HCT116 (cell line): ENCODE measurements around the gene NCBP1. TPM values are rescaled to one million over a fixed set of nuclear protein-coding genes. Genes with fewer than 3 reads are reported as not detected.

Experiments used
- ATAC-seq: fragments of 200-7000 bp; cut with Tn5 transposase; 2 replicates; pipeline ENCODE4 v1.9.1; 2020; ENCODE audit warnings: mild to moderate bottlenecking, moderate library complexity
- BruUV-seq: library from RNA; stranded (reverse); fragments of 400-500 nt; replicated peaks from 2 replicates; lab custom pipeline; 2021; lab: Mats Ljungman, UMichigan
- CTCF ChIA-PET: fragments of 300-600 bp; sonication (Branson Sonifier 250); formaldehyde crosslinking; loops from one replicate; lab custom pipeline; 2021; ENCODE audit warnings: antibody characterized with exemption; lab: Charles Lee
- POLR2A ChIA-PET: fragments of 300-600, 350-600 bp; sonication (Branson Sonifier 250); formaldehyde crosslinking; loops from one replicate; lab custom pipeline; 2021; ENCODE audit warnings: antibody characterized with exemption; lab: Charles Lee
- RAD21 ChIA-PET, 2 experiments: fragments of 300-600 bp; sonication (Branson Sonifier 250); formaldehyde crosslinking; loops; one replicate each; lab custom pipeline; 2023; ENCODE audit warnings: low total read pairs in 2 of 2; ENCODE audit not compliant: uncharacterized antibody in 2 of 2, unreplicated experiment in 2 of 2, low non-redundant PET in 1 of 2; lab: Charles Lee
- DNase-seq: peaks from one replicate; pipeline ENCODE4 v3.0.0-alpha.2; 2010; ENCODE audit warnings: low read depth, low spot score
- H2AFZ ChIP-seq: fragments of 200-600 bp; shearing (Covaris generic), sonication (generic); 2 replicates; pipeline ENCODE4 v1.6.1; 2017; ENCODE audit warnings: low read depth, mixed run types, mixed read lengths, antibody characterized with exemption, low read length; ENCODE audit not compliant: poor library complexity, severe bottlenecking
- H3K27ac ChIP-seq: 2 replicates; pipeline ENCODE4 v1.5.1; 2012; ENCODE audit warnings: low read depth, low read length
- H3K27me3 ChIP-seq: fragments of 200-600 bp; sonication (generic); 2 replicates; pipeline ENCODE4 v1.6.1; 2016; ENCODE audit warnings: mixed run types, low read length, mixed read lengths; ENCODE audit not compliant: insufficient read depth
- H3K36me3 ChIP-seq, 2 experiments: fragments of 200-500 bp in 1 of 2; fragments of 200-600 bp in 1 of 2; sonication (Bioruptor generic) in 1 of 2; sonication (generic) in 1 of 2; 2 replicates each; pipeline versions ENCODE4 v1.5.1 to v1.6.1; 2014 to 2016; ENCODE audit warnings: low read length in 2 of 2, inconsistent platforms in 1 of 2, mixed read lengths in 1 of 2, mixed run types in 1 of 2; ENCODE audit not compliant: insufficient read depth in 2 of 2, control insufficient read depth in 1 of 2
- H3K4me1 ChIP-seq, 2 experiments: fragments of 200-600 bp in 1 of 2; sonication (generic) in 1 of 2; 2 replicates each; pipeline versions ENCODE4 v1.5.1 to v1.6.1; 2012 to 2017; ENCODE audit warnings: low read length in 2 of 2, inconsistent platforms in 1 of 2, mild to moderate bottlenecking in 1 of 2, mixed read lengths in 1 of 2, mixed run types in 1 of 2, moderate library complexity in 1 of 2; ENCODE audit not compliant: insufficient read depth in 2 of 2, control insufficient read depth in 1 of 2
- H3K4me2 ChIP-seq: fragments of 200-600 bp; sonication (generic); 2 replicates; pipeline ENCODE4 v1.6.1; 2017; ENCODE audit warnings: mixed run types, low read length, mixed read lengths
- H3K4me3 ChIP-seq, 2 experiments: fragments of 200-600 bp in 1 of 2; sonication (generic) in 1 of 2; replicated peaks in 1 of 2; 2 replicates each; pipeline ENCODE4 v1.5.1; 2011 to 2016; ENCODE audit warnings: low read length in 2 of 2, control low read depth in 1 of 2, low read depth in 1 of 2, mild to moderate bottlenecking in 1 of 2, mixed read lengths in 1 of 2, mixed run types in 1 of 2
- H3K79me2 ChIP-seq: fragments of 200-600 bp; sonication (generic); 2 replicates; pipeline ENCODE4 v1.6.1; 2017; ENCODE audit warnings: mild to moderate bottlenecking, mixed run types, low read length, moderate library complexity, mixed read lengths; ENCODE audit not compliant: insufficient read depth
- H3K9ac ChIP-seq: fragments of 200-600 bp; sonication (generic); 2 replicates; pipeline ENCODE4 v1.6.1; 2016; ENCODE audit warnings: low read length, mixed read lengths
- H3K9me2 ChIP-seq: fragments of 200-600 bp; sonication (generic), shearing (Covaris generic); 2 replicates; pipeline ENCODE4 v1.6.1; 2017; ENCODE audit warnings: mixed run types, mild to moderate bottlenecking, moderate library complexity; ENCODE audit not compliant: insufficient read depth
- H3K9me3 ChIP-seq, 2 experiments: fragments of 200-500 bp in 1 of 2; fragments of 200-600 bp in 1 of 2; sonication (Bioruptor generic) in 1 of 2; sonication (generic) in 1 of 2; 2 replicates each; pipeline ENCODE4 v1.6.1; 2014 to 2017; ENCODE audit warnings: low read length in 2 of 2, mixed read lengths in 2 of 2, inconsistent platforms in 1 of 2, low read depth in 1 of 2, mild to moderate bottlenecking in 1 of 2, mixed run types in 1 of 2, moderate library complexity in 1 of 2; ENCODE audit not compliant: control insufficient read depth in 1 of 2, insufficient read depth in 1 of 2
- H4K20me1 ChIP-seq: fragments of 200-600 bp; sonication (generic), shearing (Covaris generic); 2 replicates; pipeline ENCODE4 v1.6.1; 2017; ENCODE audit warnings: mixed run types, mild to moderate bottlenecking, moderate library complexity; ENCODE audit not compliant: insufficient read depth
- CBX3 ChIP-seq: IDR thresholded peaks from 2 replicates; pipeline ENCODE4 v1.6.1; 2012; ENCODE audit warnings: low read depth
- CTCF ChIP-seq, 3 experiments: fragments of 200-600 bp in 1 of 3; sonication (generic) in 1 of 3; IDR thresholded peaks in 2 of 3; conservative IDR thresholded peaks in 1 of 3; 2 replicates each; pipeline ENCODE4 v1.5.1; 2012 to 2017; ENCODE audit warnings: low read depth in 2 of 3, low read length in 2 of 3, antibody characterized with exemption in 1 of 3, borderline replicate concordance in 1 of 3, control low read depth in 1 of 3, mild to moderate bottlenecking in 1 of 3, mixed read lengths in 1 of 3, mixed run types in 1 of 3, moderate library complexity in 1 of 3; ENCODE audit not compliant: insufficient read depth in 1 of 3
- ELF1 ChIP-seq: IDR thresholded peaks from 2 replicates; pipeline ENCODE4 v1.6.1; 2012; ENCODE audit warnings: low read depth, borderline replicate concordance
- EZH2 ChIP-seq: fragments of 200-600 bp; sonication (generic); IDR thresholded peaks from 2 replicates; pipeline ENCODE4 v1.6.1; 2017; ENCODE audit warnings: antibody characterized with exemption, mixed run types
- EZH2phosphoT487 ChIP-seq: fragments of 200-600 bp; IDR thresholded peaks from 2 replicates; pipeline ENCODE4 v1.6.1; 2018; ENCODE audit warnings: antibody characterized with exemption, borderline replicate concordance
- FOSL1 ChIP-seq: IDR thresholded peaks from 2 replicates; pipeline ENCODE4 v1.6.1; 2012; ENCODE audit warnings: low read depth
- JUND ChIP-seq: IDR thresholded peaks from 2 replicates; pipeline ENCODE4 v1.6.1; 2012
- POLR2A ChIP-seq: IDR thresholded peaks from 2 replicates; pipeline ENCODE4 v1.7.0; 2011; ENCODE audit warnings: borderline replicate concordance; ENCODE audit not compliant: insufficient read depth, insufficient read length; ENCODE audit errors: extremely low read depth
- POLR2AphosphoS5 ChIP-seq: IDR thresholded peaks from 2 replicates; pipeline ENCODE4 v1.6.1; 2011; ENCODE audit warnings: mild to moderate bottlenecking, low read depth, low read length, moderate library complexity
- RAD21 ChIP-seq: IDR thresholded peaks from 2 replicates; pipeline ENCODE4 v1.6.1; 2012; ENCODE audit warnings: low read depth, mild to moderate bottlenecking
- SP1 ChIP-seq: IDR thresholded peaks from 2 replicates; pipeline ENCODE4 v1.6.1; 2012; ENCODE audit warnings: low read depth
- TCF7L2 ChIP-seq: IDR thresholded peaks from 2 replicates; pipeline ENCODE4 v1.7.0; 2011; ENCODE audit warnings: borderline replicate concordance, inconsistent platforms; ENCODE audit not compliant: insufficient read depth, insufficient read length; ENCODE audit errors: extremely low read depth
- ZFX ChIP-seq: fragments of 450-650 bp; IDR thresholded peaks from 2 replicates; pipeline ENCODE4 v1.6.1; 2017
- ZNF274 ChIP-seq: fragments of 200-500 bp; sonication (Bioruptor generic); IDR thresholded peaks from 2 replicates; pipeline ENCODE4 v1.6.1; 2014; ENCODE audit warnings: mild to moderate bottlenecking, low read depth, low read length, inconsistent platforms
- intact Hi-C: fragments of 100-400 bp; cut with micrococcal nuclease; formaldehyde crosslinking; loops from 2 replicates; pipeline ENCODE4 v1.10.0; 2022
- total RNA-seq: library from RNA; stranded (reverse); gene quantifications from one replicate; pipeline ENCODE4 v1.2.1, GENCODE V29; 2021; ENCODE audit not compliant: unreplicated experiment
- TF ChIP-seq, protein P1 (sequence below): IDR thresholded peaks from 2 replicates; pipeline ENCODE4 v1.6.1; 2012; ENCODE audit warnings: low read depth
- TF ChIP-seq, protein P2 (sequence below): IDR thresholded peaks from 2 replicates; pipeline ENCODE4 v1.6.1; 2011; ENCODE audit warnings: mild to moderate bottlenecking, low read length, moderate library complexity; ENCODE audit not compliant: insufficient replicate concordance; ENCODE audit errors: extremely low read depth
- TF ChIP-seq, protein P3 (sequence below): IDR thresholded peaks from 2 replicates; pipeline ENCODE4 v1.6.1; 2012
- TF ChIP-seq, protein P4 (sequence below): IDR thresholded peaks from 2 replicates; pipeline ENCODE4 v1.6.1; 2012

Gene NCBP1
- total RNA-seq, 1 experiment from 2014 or later, result 32.9 TPM

- no peaks in the 10 kb centered on the region for H4K20me1 ChIP-seq
- DNase-seq (no peak), ATAC-seq (no peak)
- H3K4me2 ChIP-seq, result no peak overlapping the region
- no peak overlapping the region for H3K27ac ChIP-seq
- no peaks in the 10 kb centered on the region for H3K27me3 ChIP-seq
- no peaks in the 10 kb centered on the region for H3K79me2 ChIP-seq
- BruUV-seq, result no TSS peak
- intact Hi-C loops, result no loop called here
- TF ChIP-seq ELF1, result no peak
- no peak for TF ChIP-seq CTCF (IDR thresholded peaks at IDR 0.05 in 2 of 3, conservative IDR thresholded peaks at IDR 0.05 in 1 of 3; ENCODE audit: borderline replicate concordance in 1 of 3, insufficient read depth in 1 of 3, low read depth in 2 of 3, low read length in 2 of 3)
- TF ChIP-seq, protein P1, sequence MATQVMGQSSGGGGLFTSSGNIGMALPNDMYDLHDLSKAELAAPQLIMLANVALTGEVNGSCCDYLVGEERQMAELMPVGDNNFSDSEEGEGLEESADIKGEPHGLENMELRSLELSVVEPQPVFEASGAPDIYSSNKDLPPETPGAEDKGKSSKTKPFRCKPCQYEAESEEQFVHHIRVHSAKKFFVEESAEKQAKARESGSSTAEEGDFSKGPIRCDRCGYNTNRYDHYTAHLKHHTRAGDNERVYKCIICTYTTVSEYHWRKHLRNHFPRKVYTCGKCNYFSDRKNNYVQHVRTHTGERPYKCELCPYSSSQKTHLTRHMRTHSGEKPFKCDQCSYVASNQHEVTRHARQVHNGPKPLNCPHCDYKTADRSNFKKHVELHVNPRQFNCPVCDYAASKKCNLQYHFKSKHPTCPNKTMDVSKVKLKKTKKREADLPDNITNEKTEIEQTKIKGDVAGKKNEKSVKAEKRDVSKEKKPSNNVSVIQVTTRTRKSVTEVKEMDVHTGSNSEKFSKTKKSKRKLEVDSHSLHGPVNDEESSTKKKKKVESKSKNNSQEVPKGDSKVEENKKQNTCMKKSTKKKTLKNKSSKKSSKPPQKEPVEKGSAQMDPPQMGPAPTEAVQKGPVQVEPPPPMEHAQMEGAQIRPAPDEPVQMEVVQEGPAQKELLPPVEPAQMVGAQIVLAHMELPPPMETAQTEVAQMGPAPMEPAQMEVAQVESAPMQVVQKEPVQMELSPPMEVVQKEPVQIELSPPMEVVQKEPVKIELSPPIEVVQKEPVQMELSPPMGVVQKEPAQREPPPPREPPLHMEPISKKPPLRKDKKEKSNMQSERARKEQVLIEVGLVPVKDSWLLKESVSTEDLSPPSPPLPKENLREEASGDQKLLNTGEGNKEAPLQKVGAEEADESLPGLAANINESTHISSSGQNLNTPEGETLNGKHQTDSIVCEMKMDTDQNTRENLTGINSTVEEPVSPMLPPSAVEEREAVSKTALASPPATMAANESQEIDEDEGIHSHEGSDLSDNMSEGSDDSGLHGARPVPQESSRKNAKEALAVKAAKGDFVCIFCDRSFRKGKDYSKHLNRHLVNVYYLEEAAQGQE, result no peak
- no peak for TF ChIP-seq TCF7L2
- no peak for TF ChIP-seq ZNF274
- no peak for TF ChIP-seq FOSL1
- no peak for TF ChIP-seq EZH2phosphoT487
- no peak for TF ChIP-seq EZH2
- no peak for TF ChIP-seq POLR2A
- TF ChIP-seq, protein P2, sequence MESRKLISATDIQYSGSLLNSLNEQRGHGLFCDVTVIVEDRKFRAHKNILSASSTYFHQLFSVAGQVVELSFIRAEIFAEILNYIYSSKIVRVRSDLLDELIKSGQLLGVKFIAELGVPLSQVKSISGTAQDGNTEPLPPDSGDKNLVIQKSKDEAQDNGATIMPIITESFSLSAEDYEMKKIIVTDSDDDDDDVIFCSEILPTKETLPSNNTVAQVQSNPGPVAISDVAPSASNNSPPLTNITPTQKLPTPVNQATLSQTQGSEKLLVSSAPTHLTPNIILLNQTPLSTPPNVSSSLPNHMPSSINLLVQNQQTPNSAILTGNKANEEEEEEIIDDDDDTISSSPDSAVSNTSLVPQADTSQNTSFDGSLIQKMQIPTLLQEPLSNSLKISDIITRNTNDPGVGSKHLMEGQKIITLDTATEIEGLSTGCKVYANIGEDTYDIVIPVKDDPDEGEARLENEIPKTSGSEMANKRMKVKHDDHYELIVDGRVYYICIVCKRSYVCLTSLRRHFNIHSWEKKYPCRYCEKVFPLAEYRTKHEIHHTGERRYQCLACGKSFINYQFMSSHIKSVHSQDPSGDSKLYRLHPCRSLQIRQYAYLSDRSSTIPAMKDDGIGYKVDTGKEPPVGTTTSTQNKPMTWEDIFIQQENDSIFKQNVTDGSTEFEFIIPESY, result no peak
- no peak for TF ChIP-seq RAD21
- TF ChIP-seq, protein P3, sequence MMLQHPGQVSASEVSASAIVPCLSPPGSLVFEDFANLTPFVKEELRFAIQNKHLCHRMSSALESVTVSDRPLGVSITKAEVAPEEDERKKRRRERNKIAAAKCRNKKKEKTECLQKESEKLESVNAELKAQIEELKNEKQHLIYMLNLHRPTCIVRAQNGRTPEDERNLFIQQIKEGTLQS, result no peak
- no peak for TF ChIP-seq SP1
- no peak for TF ChIP-seq CBX3
- no peak for TF ChIP-seq ZFX
- no peak for TF ChIP-seq JUND
- TF ChIP-seq POLR2AphosphoS5, result no peak
- TF ChIP-seq, protein P4, sequence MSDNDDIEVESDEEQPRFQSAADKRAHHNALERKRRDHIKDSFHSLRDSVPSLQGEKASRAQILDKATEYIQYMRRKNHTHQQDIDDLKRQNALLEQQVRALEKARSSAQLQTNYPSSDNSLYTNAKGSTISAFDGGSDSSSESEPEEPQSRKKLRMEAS, result no peak
- ChIA-PET CTCF (interaction anchor here (1.4 kb wide), 1 partner anchor 218 kb away, joined by 3 read pairs; no protein-coding TSS in a partner anchor), RAD21 (no interaction called here), POLR2A (no interaction called here)
- H3K9me3 ChIP-seq, result no peaks in the 10 kb centered on the region
- no peak overlapping the region for H3K9ac ChIP-seq
- no peak overlapping the region for H3K4me3 ChIP-seq
- H3K4me1 ChIP-seq, result no peaks in the 10 kb centered on the region
- no peaks in the 10 kb centered on the region for H3K9me2 ChIP-seq
- peaks cover 81 to 82% of the 10 kb centered on the region in 2 experiments; a peak in 3 of 4 replicates for H3K36me3 ChIP-seq
- no peak overlapping the region for H2AFZ ChIP-seq
Observed at GRCh38 chr9:97672403-97672802, 38.8 kb downstream of the NCBP1 start.
